GM23248 (cell line): ENCODE results near the gene FAM131A.

Experiments
- EZH2 ChIP-seq: fragments of 200-600 bp; sonication (generic); IDR thresholded peaks from 2 replicates; pipeline ENCODE4 v1.6.1; 2018; ENCODE audit warnings: antibody characterized with exemption, mild to moderate bottlenecking; ENCODE audit not compliant: insufficient read depth, poor library complexity, severe bottlenecking
- EZH2phosphoT487 ChIP-seq: fragments of 200-600 bp; sonication (generic); IDR thresholded peaks from 2 replicates; pipeline ENCODE4 v1.6.1; 2018; ENCODE audit warnings: antibody characterized with exemption, moderate library complexity, mild to moderate bottlenecking, low read depth; ENCODE audit not compliant: insufficient read depth

- TF ChIP-seq EZH2 (no peak), EZH2phosphoT487 (no peak)
Observed at GRCh38 chr3:184368586-184369183, 31.3 kb downstream of the FAM131A start.
